Measurements from ENCODE around the gene PPP2R5E. TPM values are rescaled to one million over a fixed set of nuclear protein-coding genes. Genes with fewer than 3 reads are reported as not detected.
A peak's percentile ranks its signal among the peaks of the same experiment; 100 is the strongest.

Gene PPP2R5E
- total and polyA plus RNA-seq, 2 donors (not counting 1 experiment from before 2014, with no cell fraction given): 18.5 to 38.8 TPM

GRCh38 chr14:63504648-63505047 is 38.5 kb downstream of the PPP2R5E start:
- H3K9me3 ChIP-seq (ENCODE audit: control insufficient read depth, insufficient read depth, low read depth, low read length): no peaks in the 10 kb centered on the region
- H2AFZ ChIP-seq (ENCODE audit: low read length): no peak overlapping the region
- no peaks in the 10 kb centered on the region for H3K4me1 ChIP-seq (ENCODE audit: control insufficient read depth, extremely low read depth, insufficient read depth, low read length)
- H3K4me3 ChIP-seq (replicated peaks in 1 of 4; ENCODE audit: control extremely low read depth in 1 of 4, insufficient read depth in 1 of 4, low read depth in 3 of 4, low read length in 4 of 4): no peak overlapping the region
- no peak overlapping the region for H3K4me2 ChIP-seq (ENCODE audit: extremely low read depth, insufficient read depth, low read length)
- no peaks in the 10 kb centered on the region for H4K20me1 ChIP-seq (ENCODE audit: control insufficient read depth, extremely low read depth, insufficient read depth, low read length)
- TF ChIP-seq EZH2 (IDR thresholded peaks at IDR 0.05; ENCODE audit: low read length, missing control alignments): no peak
- TF ChIP-seq CTCF (conservative IDR thresholded peaks at IDR 0.05 in 1 of 2, IDR thresholded peaks at IDR 0.05 in 1 of 2; ENCODE audit: low read depth in 1 of 2, low read length in 2 of 2): no peak
- peaks cover 37% of the 10 kb centered on the region for H3K79me2 ChIP-seq (ENCODE audit: control insufficient read depth, insufficient read depth, low read length)
- no peak overlapping the region for H3K27ac ChIP-seq (ENCODE audit: insufficient read depth, low read length)
- no peak overlapping the region for H3K9ac ChIP-seq (ENCODE audit: insufficient read depth, low read length)
- H3K27me3 ChIP-seq (ENCODE audit: control insufficient read depth, insufficient read depth, low read length): no peaks in the 10 kb centered on the region
- no peak for DNase-seq (ENCODE audit: low read depth in 2 of 2)
- no peaks in the 10 kb centered on the region for H3K36me3 ChIP-seq (ENCODE audit: control insufficient read depth, insufficient read depth, low read length)

- Histone ChIP-seq H3K4me3 (replicated peaks in 1 of 4; ENCODE audit: control extremely low read depth in 1 of 4, insufficient read depth in 1 of 4, low read depth in 3 of 4, low read length in 4 of 4) (no peak overlapping the region), H3K4me1 (ENCODE audit: control insufficient read depth, extremely low read depth, insufficient read depth, low read length) (no peaks in the 10 kb centered on the region), H3K4me2 (ENCODE audit: extremely low read depth, insufficient read depth, low read length) (no peak overlapping the region), H3K9me3 (ENCODE audit: control insufficient read depth, insufficient read depth, low read depth, low read length) (no peaks in the 10 kb centered on the region), H3K27ac (ENCODE audit: insufficient read depth, low read length) (no peak overlapping the region), H3K9ac (ENCODE audit: insufficient read depth, low read length) (no peak overlapping the region), H3K36me3 (ENCODE audit: control insufficient read depth, insufficient read depth, low read length) (no peaks in the 10 kb centered on the region), H4K20me1 (ENCODE audit: control insufficient read depth, extremely low read depth, insufficient read depth, low read length) (no peaks in the 10 kb centered on the region), H3K27me3 (ENCODE audit: control insufficient read depth, insufficient read depth, low read length) (no peaks in the 10 kb centered on the region), H3K79me2 (ENCODE audit: control insufficient read depth, insufficient read depth, low read length) (peaks cover 38% of the 10 kb centered on the region), H2AFZ (ENCODE audit: low read length) (no peak overlapping the region)
- DNase-seq (ENCODE audit: low read depth in 2 of 2): no peak
- TF ChIP-seq EZH2 (IDR thresholded peaks at IDR 0.05; ENCODE audit: low read length, missing control alignments): no peak
- TF ChIP-seq CTCF (conservative IDR thresholded peaks at IDR 0.05 in 1 of 2, IDR thresholded peaks at IDR 0.05 in 1 of 2; ENCODE audit: low read depth in 1 of 2, low read length in 2 of 2): no peak
These were observed 41.7 kb downstream of the PPP2R5E start for GRCh38 chr14:63501429-63501828.

- TF ChIP-seq EZH2 (IDR thresholded peaks at IDR 0.05; ENCODE audit: low read length, missing control alignments) (no peak), CTCF (conservative IDR thresholded peaks at IDR 0.05 in 1 of 2, IDR thresholded peaks at IDR 0.05 in 1 of 2; ENCODE audit: low read depth in 1 of 2, low read length in 2 of 2) (no peak)
- Histone ChIP-seq H3K9me3 (ENCODE audit: control insufficient read depth, insufficient read depth, low read depth, low read length) (no peaks in the 10 kb centered on the region), H3K27me3 (ENCODE audit: control insufficient read depth, insufficient read depth, low read length) (no peaks in the 10 kb centered on the region), H3K27ac (ENCODE audit: insufficient read depth, low read length) (no peak overlapping the region), H3K36me3 (ENCODE audit: control insufficient read depth, insufficient read depth, low read length) (no peaks in the 10 kb centered on the region), H3K4me1 (ENCODE audit: control insufficient read depth, extremely low read depth, insufficient read depth, low read length) (no peaks in the 10 kb centered on the region), H4K20me1 (ENCODE audit: control insufficient read depth, extremely low read depth, insufficient read depth, low read length) (no peaks in the 10 kb centered on the region), H2AFZ (ENCODE audit: low read length) (no peak overlapping the region), H3K79me2 (ENCODE audit: control insufficient read depth, insufficient read depth, low read length) (peaks cover 37% of the 10 kb centered on the region), H3K9ac (ENCODE audit: insufficient read depth, low read length) (no peak overlapping the region), H3K4me3 (replicated peaks in 1 of 4; ENCODE audit: control extremely low read depth in 1 of 4, insufficient read depth in 1 of 4, low read depth in 3 of 4, low read length in 4 of 4) (no peak overlapping the region), H3K4me2 (ENCODE audit: extremely low read depth, insufficient read depth, low read length) (no peak overlapping the region)
- DNase-seq (ENCODE audit: low read depth in 2 of 2): peak; percentile 65 to 86
These were observed 43.4 kb downstream of the PPP2R5E start for GRCh38 chr14:63499701-63500250.
